ENCODE measurements around the gene GABARAPL1.

- no peak for TF ChIP-seq CTCF (IDR thresholded peaks at IDR 0.05)
- TF ChIP-seq EZH2phosphoT487 (IDR thresholded peaks at IDR 0.05; ENCODE audit: borderline replicate concordance, low read depth) = no peak
These were observed 13.4 kb downstream of the GABARAPL1 start for GRCh38 chr12:10226086-10226485.

Measured in SK-N-SH (cell line).